Suprapubic skin (tissue), 4 donors: ENCODE results near the gene NAA15. TPM values are rescaled to one million over a fixed set of nuclear protein-coding genes. Genes with fewer than 3 reads are reported as not detected.

Experiments
- DNase-seq, 2 donors: peaks; one replicate each; pipeline ENCODE4 v3.0.0-alpha.2; 2019; ENCODE audit warnings: low spot score in 2 of 2
- H3K27ac ChIP-seq: fragments of 200-600 bp; sonication (generic); one replicate; pipeline ENCODE4 v1.5.1; 2019
- H3K27me3 ChIP-seq: fragments of 200-600 bp; sonication (generic); one replicate; pipeline ENCODE4 v1.5.1; 2019
- H3K36me3 ChIP-seq: fragments of 200-600 bp; sonication (generic); one replicate; pipeline ENCODE4 v1.5.1; 2019
- H3K4me1 ChIP-seq: fragments of 200-600 bp; sonication (generic); one replicate; pipeline ENCODE4 v1.5.1; 2019
- H3K4me3 ChIP-seq: fragments of 200-600 bp; sonication (generic); one replicate; pipeline ENCODE4 v1.5.1; 2019; ENCODE audit warnings: mild to moderate bottlenecking
- H3K9me3 ChIP-seq: fragments of 200-600 bp; sonication (generic); one replicate; pipeline ENCODE4 v1.5.1; 2019
- EP300 ChIP-seq: sonication (generic); formaldehyde crosslinking; IDR thresholded peaks from one replicate; pipeline ENCODE4 v1.6.1; 2017; ENCODE audit warnings: antibody characterized with exemption
- POLR2A ChIP-seq, 2 donors: fragments of 450-650 bp; IDR thresholded peaks; one replicate each; pipeline ENCODE4 v1.6.1; 2017; ENCODE audit warnings: antibody characterized with exemption in 2 of 2, mild to moderate bottlenecking in 2 of 2, moderate library complexity in 2 of 2
- POLR2AphosphoS5 ChIP-seq, 3 donors: sonication (generic); formaldehyde crosslinking; IDR thresholded peaks; one replicate each; pipeline ENCODE4 v1.6.1; 2017; ENCODE audit warnings: antibody characterized with exemption in 3 of 3
- WGBS: methylation state at CpG from one replicate; pipeline ENCODE4 v1.1.5; 2018; 5-methylcytosine and 5-hydroxymethylcytosine counted together
- total RNA-seq, 4 donors: library from RNA; depleted of rRNA; stranded (reverse); fragments of >200 nt; gene quantifications; one replicate each; pipeline ENCODE4 v1.1.0, GENCODE V29; 2016
- TF ChIP-seq, protein P1 (sequence below), 2 donors: fragments of 200-600 bp in 1 of 2; fragments of 450-650 bp in 1 of 2; sonication (generic) in 1 of 2; IDR thresholded peaks; one replicate each; pipeline ENCODE4 v1.5.1; 2016 to 2019; ENCODE audit warnings: antibody characterized with exemption in 2 of 2, mild to moderate bottlenecking in 1 of 2, moderate library complexity in 1 of 2

Gene NAA15
- total RNA-seq, 4 donors from 2014 or later: 26.5 to 41.8 (median 27.8) TPM

- 75% methylated on average over 6 of the region's 6 CpGs for WGBS
- no peaks in the 10 kb centered on the region for H3K27me3 ChIP-seq
- H3K4me1 ChIP-seq: peaks cover 18% of the 10 kb centered on the region
- TF ChIP-seq EP300 (no peak), POLR2A (IDR thresholded peaks at IDR 0.05) (no peak), POLR2AphosphoS5 (IDR thresholded peaks at IDR 0.05) (no peak)
- TF ChIP-seq, protein P1, sequence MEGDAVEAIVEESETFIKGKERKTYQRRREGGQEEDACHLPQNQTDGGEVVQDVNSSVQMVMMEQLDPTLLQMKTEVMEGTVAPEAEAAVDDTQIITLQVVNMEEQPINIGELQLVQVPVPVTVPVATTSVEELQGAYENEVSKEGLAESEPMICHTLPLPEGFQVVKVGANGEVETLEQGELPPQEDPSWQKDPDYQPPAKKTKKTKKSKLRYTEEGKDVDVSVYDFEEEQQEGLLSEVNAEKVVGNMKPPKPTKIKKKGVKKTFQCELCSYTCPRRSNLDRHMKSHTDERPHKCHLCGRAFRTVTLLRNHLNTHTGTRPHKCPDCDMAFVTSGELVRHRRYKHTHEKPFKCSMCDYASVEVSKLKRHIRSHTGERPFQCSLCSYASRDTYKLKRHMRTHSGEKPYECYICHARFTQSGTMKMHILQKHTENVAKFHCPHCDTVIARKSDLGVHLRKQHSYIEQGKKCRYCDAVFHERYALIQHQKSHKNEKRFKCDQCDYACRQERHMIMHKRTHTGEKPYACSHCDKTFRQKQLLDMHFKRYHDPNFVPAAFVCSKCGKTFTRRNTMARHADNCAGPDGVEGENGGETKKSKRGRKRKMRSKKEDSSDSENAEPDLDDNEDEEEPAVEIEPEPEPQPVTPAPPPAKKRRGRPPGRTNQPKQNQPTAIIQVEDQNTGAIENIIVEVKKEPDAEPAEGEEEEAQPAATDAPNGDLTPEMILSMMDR (IDR thresholded peaks at IDR 0.05): no peak
- no peaks in the 10 kb centered on the region for H3K9me3 ChIP-seq
- no peak overlapping the region for H3K27ac ChIP-seq
- peaks cover 13% of the 10 kb centered on the region for H3K36me3 ChIP-seq
- DNase-seq: no peak
- no peak overlapping the region for H3K4me3 ChIP-seq
These were observed 23.3 kb downstream of the NAA15 start for GRCh38 chr4:139324620-139325019.

- Histone ChIP-seq H3K4me1 (peaks cover 6% of the 10 kb centered on the region), H3K27ac (no peak overlapping the region), H3K9me3 (no peaks in the 10 kb centered on the region), H3K27me3 (no peaks in the 10 kb centered on the region), H3K4me3 (no peak overlapping the region), H3K36me3 (peaks cover 14% of the 10 kb centered on the region)
- TF ChIP-seq EP300: no peak
- no peak for TF ChIP-seq POLR2AphosphoS5 (IDR thresholded peaks at IDR 0.05)
- TF ChIP-seq, protein P1 (IDR thresholded peaks at IDR 0.05): no peak
- TF ChIP-seq POLR2A (IDR thresholded peaks at IDR 0.05): no peak
- DNase-seq: no peak
- 81% methylated on average over 4 of the region's 4 CpGs for WGBS
These were observed 28.4 kb downstream of the NAA15 start for GRCh38 chr4:139329665-139330200.

DNA sequence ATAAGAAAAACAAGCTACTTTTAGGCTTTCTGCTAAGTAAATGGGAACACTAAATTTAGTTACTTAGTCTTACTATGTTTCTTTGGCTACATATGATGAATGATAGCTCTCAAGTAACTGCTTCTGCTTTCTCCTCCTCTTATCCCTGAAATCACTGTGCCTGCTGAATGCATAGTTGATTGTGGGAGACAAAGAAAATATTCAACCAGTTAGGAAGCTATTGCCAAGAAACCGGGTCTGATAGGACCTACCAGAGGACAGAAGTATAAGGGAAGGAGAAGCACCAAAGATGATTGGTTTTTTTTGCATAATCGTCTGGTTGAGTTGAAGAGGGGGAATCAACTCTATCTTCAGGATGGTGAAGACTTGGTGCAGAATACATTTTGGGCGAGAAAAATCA, 29.0 kb downstream of the NAA15 start:
- Histone ChIP-seq H3K4me1 (peaks cover under 1% of the 10 kb centered on the region), H3K27me3 (no peaks in the 10 kb centered on the region), H3K9me3 (no peaks in the 10 kb centered on the region), H3K27ac (no peak overlapping the region), H3K4me3 (no peak overlapping the region), H3K36me3 (peaks cover 15% of the 10 kb centered on the region)
- WGBS: 88% methylated on average over 3 of the region's 3 CpGs
- DNase-seq: no peak
- no peak for TF ChIP-seq POLR2A (IDR thresholded peaks at IDR 0.05)

- Histone ChIP-seq H3K27ac (no peak overlapping the region), H3K27me3 (no peaks in the 10 kb centered on the region), H3K9me3 (no peaks in the 10 kb centered on the region), H3K36me3 (peaks cover 22% of the 10 kb centered on the region), H3K4me3 (no peak overlapping the region), H3K4me1 (no peaks in the 10 kb centered on the region)
- WGBS: 100% methylated on average over 1 of the region's 1 CpG
- no peak for DNase-seq
- TF ChIP-seq POLR2A (IDR thresholded peaks at IDR 0.05): no peak
- TF ChIP-seq EP300: no peak
- TF ChIP-seq, protein P1 (IDR thresholded peaks at IDR 0.05): no peak
- TF ChIP-seq POLR2AphosphoS5 (IDR thresholded peaks at IDR 0.05): no peak
These were observed 29.9 kb downstream of the NAA15 start for GRCh38 chr4:139331185-139331584.

GRCh38 chr4:139333046-139333445, 31.7 kb downstream of the NAA15 start:
- Histone ChIP-seq H3K9me3 (no peaks in the 10 kb centered on the region), H3K4me3 (no peak overlapping the region), H3K4me1 (no peaks in the 10 kb centered on the region), H3K27me3 (no peaks in the 10 kb centered on the region), H3K27ac (no peak overlapping the region), H3K36me3 (peaks cover 22% of the 10 kb centered on the region)
- TF ChIP-seq POLR2A (IDR thresholded peaks at IDR 0.05): no peak
- no peak for TF ChIP-seq EP300
- WGBS: 82% methylated on average over 2 of the region's 2 CpGs
- no peak for DNase-seq

- no peaks in the 10 kb centered on the region for H3K9me3 ChIP-seq
- TF ChIP-seq POLR2A (IDR thresholded peaks at IDR 0.05) (no peak), POLR2AphosphoS5 (IDR thresholded peaks at IDR 0.05) (no peak)
- no peaks in the 10 kb centered on the region for H3K4me1 ChIP-seq
- H3K27ac ChIP-seq: no peak overlapping the region
- H3K4me3 ChIP-seq: no peak overlapping the region
- H3K27me3 ChIP-seq: no peaks in the 10 kb centered on the region
- DNase-seq: no peak
- H3K36me3 ChIP-seq: peaks cover 23% of the 10 kb centered on the region
These were observed 36.3 kb downstream of the NAA15 start for GRCh38 chr4:139337612-139338011.

DNA sequence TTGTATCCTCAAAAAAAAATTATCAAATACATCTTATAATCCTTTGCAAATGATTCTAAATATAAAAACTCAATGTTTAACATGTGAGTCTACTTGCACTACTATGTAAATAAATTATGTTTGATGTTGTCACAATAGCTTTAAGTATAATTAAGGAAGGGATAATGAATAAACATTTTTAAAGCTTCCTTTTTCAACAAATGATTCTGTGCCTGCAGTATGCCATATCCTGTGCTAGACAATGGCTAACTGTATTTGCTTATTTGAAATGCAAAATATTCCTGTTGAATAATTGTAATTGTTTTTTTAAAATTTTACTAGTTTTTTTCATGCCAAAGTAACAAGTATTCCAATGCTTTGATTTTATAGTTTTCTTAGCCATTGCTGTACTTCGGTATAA, 60.0 kb downstream of the NAA15 start:
- H3K36me3 ChIP-seq: peaks cover 65% of the 10 kb centered on the region

More for the DNA sequence above, 60.0 kb downstream of the NAA15 start:
- H3K27ac ChIP-seq: no peak overlapping the region
- no peaks in the 10 kb centered on the region for H3K9me3 ChIP-seq
- 92% methylated on average over 1 of the region's 1 CpG for WGBS
- no peak for DNase-seq
- H3K4me3 ChIP-seq: no peak overlapping the region
- TF ChIP-seq POLR2AphosphoS5 (IDR thresholded peaks at IDR 0.05) (no peak), EP300 (no peak)
- TF ChIP-seq, protein P1 (IDR thresholded peaks at IDR 0.05): no peak
- no peaks in the 10 kb centered on the region for H3K4me1 ChIP-seq
- H3K27me3 ChIP-seq: no peaks in the 10 kb centered on the region
